ENCODE results near the gene PKD2L2.

DNA sequence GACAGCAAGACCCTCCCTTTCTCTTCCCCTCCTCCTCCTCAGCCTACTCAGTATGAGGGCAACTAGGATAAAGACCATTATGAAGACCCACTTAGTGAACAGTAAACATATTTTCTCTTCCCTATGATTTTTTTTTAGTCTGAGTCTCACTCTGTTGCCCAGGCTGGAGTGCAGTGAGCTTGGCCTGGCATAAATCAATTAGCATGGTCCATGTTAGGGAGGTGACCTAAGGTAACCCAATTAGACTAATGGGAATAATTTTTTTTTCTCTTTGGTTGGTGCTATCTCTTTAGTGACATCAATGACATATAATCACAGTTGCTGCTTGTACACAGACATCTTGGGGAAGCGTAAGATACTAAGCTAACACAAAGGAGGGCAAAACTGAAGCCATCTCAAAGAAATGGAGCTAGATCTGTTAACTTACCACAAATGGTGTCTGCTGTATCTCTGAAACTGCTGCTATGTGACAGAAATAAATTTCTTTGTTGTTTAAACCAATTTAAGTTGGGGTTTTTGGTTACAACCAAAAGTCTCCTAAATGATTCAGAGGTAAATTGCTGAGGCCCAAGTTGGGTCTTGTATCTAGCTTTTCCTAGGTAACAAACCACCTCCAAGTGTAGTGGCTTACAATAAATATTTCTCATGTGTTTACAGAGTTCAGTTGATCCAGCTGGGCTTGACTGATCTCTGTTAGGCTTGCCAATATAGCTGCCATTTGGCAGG lies 13.3 kb downstream of the PKD2L2 start:
- TF ChIP-seq RHOXF2B (CRISPR knock-in tag; conservative IDR thresholded peaks at IDR 0.05): no peak
- TF ChIP-seq RBM39 (optimal IDR thresholded peaks at IDR 0.05; ENCODE audit: low read depth, low read length): no peak
- no peak for TF ChIP-seq MEF2A (IDR thresholded peaks at IDR 0.05; ENCODE audit: control insufficient read depth, low read depth, low read length)
- TF ChIP-seq ZBTB43 (CRISPR knock-in tag; IDR thresholded peaks at IDR 0.05): no peak
- TF ChIP-seq ZBTB40 (IDR thresholded peaks at IDR 0.05): no peak
- no peak for TF ChIP-seq ZBTB40 (CRISPR knock-in tag; IDR thresholded peaks at IDR 0.05)
